Liver (tissue), 9 donors: ENCODE measurements around the gene QRICH1. TPM values are rescaled to one million over a fixed set of nuclear protein-coding genes. Genes with fewer than 3 reads are reported as not detected.

ENCODE experiments used
- DNase-seq: peaks from one replicate; pipeline ENCODE4 v3.0.0-alpha.2; 2017; ENCODE audit warnings: low spot score
- H3K27ac ChIP-seq, 2 donors: one replicate each; pipeline ENCODE4 v1.7.0; 2013; ENCODE audit warnings: inconsistent platforms in 2 of 2, low read length in 2 of 2, control low read depth in 1 of 2, low read depth in 1 of 2, mild to moderate bottlenecking in 1 of 2
- H3K27me3 ChIP-seq, 4 donors: one replicate each; pipeline versions ENCODE4 v1.6.1 to v1.7.0; 2013; ENCODE audit warnings: low read length in 3 of 4, inconsistent platforms in 1 of 4, mild to moderate bottlenecking in 1 of 4, moderate library complexity in 1 of 4; ENCODE audit not compliant: control insufficient read depth in 4 of 4, insufficient read depth in 4 of 4
- H3K36me3 ChIP-seq, 4 donors: one replicate each; pipeline versions ENCODE4 v1.6.1 to v1.7.0; 2013; ENCODE audit warnings: low read length in 3 of 4, mild to moderate bottlenecking in 3 of 4, low read depth in 1 of 4, moderate library complexity in 1 of 4; ENCODE audit not compliant: control insufficient read depth in 4 of 4, insufficient read depth in 3 of 4
- H3K4me1 ChIP-seq, 4 donors: one replicate each; pipeline versions ENCODE4 v1.6.1 to v1.7.0; 2013; ENCODE audit warnings: low read length in 3 of 4, mild to moderate bottlenecking in 3 of 4, moderate library complexity in 1 of 4; ENCODE audit not compliant: control insufficient read depth in 4 of 4, insufficient read depth in 4 of 4
- H3K4me3 ChIP-seq, 3 donors: one replicate each; pipeline versions ENCODE4 v1.6.1 to v1.7.0; 2013; ENCODE audit warnings: low read length in 3 of 3, control low read depth in 1 of 3, low read depth in 1 of 3, mild to moderate bottlenecking in 1 of 3
- H3K9ac ChIP-seq, 2 donors: one replicate each; pipeline ENCODE4 v1.7.0; 2013; ENCODE audit warnings: low read length in 2 of 2, mild to moderate bottlenecking in 2 of 2, moderate library complexity in 2 of 2, control low read depth in 1 of 2, low read depth in 1 of 2
- H3K9me3 ChIP-seq, 4 donors: one replicate each; pipeline versions ENCODE4 v1.6.1 to v1.7.0; 2013; ENCODE audit warnings: low read length in 3 of 4; ENCODE audit not compliant: control insufficient read depth in 4 of 4
- FOXA2 ChIP-seq: IDR thresholded peaks from 2 replicates; pipeline ENCODE4 v1.6.1; 2016; ENCODE audit warnings: antibody characterized with exemption
- GABPA ChIP-seq, 2 donors: IDR thresholded peaks in 1 of 2; conservative IDR thresholded peaks in 1 of 2; 2 replicates each; pipeline ENCODE4 v1.6.1; 2016; ENCODE audit warnings: antibody characterized with exemption in 2 of 2, mild to moderate bottlenecking in 1 of 2, moderate library complexity in 1 of 2
- HNF4A ChIP-seq, 2 donors: conservative IDR thresholded peaks; 2 replicates each; pipeline ENCODE4 v1.6.1; 2016; ENCODE audit warnings: antibody characterized with exemption in 2 of 2, mild to moderate bottlenecking in 2 of 2
- HNF4G ChIP-seq: IDR thresholded peaks from 2 replicates; pipeline ENCODE4 v1.6.1; 2016; ENCODE audit warnings: antibody characterized with exemption
- JUND ChIP-seq, 2 donors: IDR thresholded peaks; 2 replicates each; pipeline ENCODE4 v1.6.1; 2016; ENCODE audit warnings: antibody characterized with exemption in 2 of 2
- RAD21 ChIP-seq, 2 donors: IDR thresholded peaks; 2 replicates each; pipeline ENCODE4 v1.6.1; 2016; ENCODE audit warnings: antibody characterized with exemption in 2 of 2, mild to moderate bottlenecking in 2 of 2
- RXRA ChIP-seq, 2 donors: IDR thresholded peaks; 2 replicates each; pipeline ENCODE4 v1.6.1; 2017 to 2018; ENCODE audit warnings: antibody characterized with exemption in 2 of 2, mild to moderate bottlenecking in 1 of 2
- TAF1 ChIP-seq: conservative IDR thresholded peaks from 2 replicates; pipeline ENCODE4 v1.6.1; 2016; ENCODE audit warnings: antibody characterized with exemption, mild to moderate bottlenecking
- WGBS: extraction: QIAGEN DNeasy Blood & Tissue Kit; methylation state at CpG from one replicate; pipeline ENCODE4 v1.1.7; 2013; 5-methylcytosine and 5-hydroxymethylcytosine counted together
- polyA plus RNA-seq, 2 donors: library from polyadenylated mRNA; stranded (reverse) in 1 of 2; unstranded in 1 of 2; fragments of 200-250 nt in 1 of 2; fragments of >200 nt in 1 of 2; fragmentation: Nextera tagmentation in 1 of 2; extraction: Ambion mirVana in 1 of 2; gene quantifications; one replicate each; pipeline versions ENCODE4 v1.2.1 to v1.2.3, GENCODE V29; 2013 to 2015
- total RNA-seq, 2 donors: library from RNA; depleted of rRNA; stranded (reverse); fragments of >200 nt; gene quantifications; one replicate each; pipeline ENCODE4 v1.2.3, GENCODE V29; 2014
- TF ChIP-seq, protein P1 (sequence below): fragments of 150-350 bp; IDR thresholded peaks from 2 replicates; pipeline ENCODE4 v1.5.1; 2017; ENCODE audit warnings: improper control_type of control experiment, low read depth, low read length; ENCODE audit not compliant: missing input control
- TF ChIP-seq, protein P2 (sequence below): IDR thresholded peaks from 2 replicates; pipeline ENCODE4 v1.6.1; 2016; ENCODE audit warnings: antibody characterized with exemption, mild to moderate bottlenecking
- TF ChIP-seq, protein P3 (sequence below): IDR thresholded peaks from 2 replicates; pipeline ENCODE4 v1.6.1; 2016; ENCODE audit warnings: antibody characterized with exemption
- TF ChIP-seq, protein P4 (sequence below): IDR thresholded peaks from 2 replicates; pipeline ENCODE4 v1.6.1; 2016; ENCODE audit warnings: antibody characterized with exemption
- TF ChIP-seq, protein P5 (sequence below): IDR thresholded peaks from 2 replicates; pipeline ENCODE4 v1.6.1; 2016; ENCODE audit warnings: antibody characterized with exemption
- donor health status: healthy.
- donor health status: healthy.
- donor health status: healthy.
- donor health status: healthy.
- donor health status: healthy.

Gene QRICH1
- total and polyA plus RNA-seq, 4 donors: 17.3 to 35.1 (median 25.7) TPM

DNA sequence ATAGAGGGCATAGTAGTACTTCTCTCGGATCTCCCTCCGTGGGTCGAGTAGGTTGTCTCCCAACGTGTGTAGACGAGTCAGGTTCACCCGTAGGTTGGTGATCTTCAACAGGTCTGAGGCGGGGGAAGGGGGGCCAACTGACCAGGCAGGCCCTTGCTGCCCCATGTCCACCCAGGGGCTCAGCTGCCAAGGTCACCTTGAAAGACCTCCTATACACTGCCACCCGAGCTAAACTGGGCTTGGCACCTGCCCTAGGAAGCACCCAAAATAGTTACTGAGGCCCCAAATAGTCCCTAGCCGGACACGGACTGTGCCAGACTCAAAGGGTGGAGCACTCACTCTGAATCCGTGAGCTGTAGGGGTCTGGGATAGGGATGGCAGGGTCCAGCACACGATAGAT, 37.2 kb upstream of the QRICH1 start:
- no peak for DNase-seq
- TF ChIP-seq TAF1: no peak
- no peak for TF ChIP-seq HNF4A (conservative IDR thresholded peaks at IDR 0.05)
- no peak for TF ChIP-seq JUND (IDR thresholded peaks at IDR 0.05)
- no peak for TF ChIP-seq HNF4G
- no peak for TF ChIP-seq FOXA2
- TF ChIP-seq, protein P1, sequence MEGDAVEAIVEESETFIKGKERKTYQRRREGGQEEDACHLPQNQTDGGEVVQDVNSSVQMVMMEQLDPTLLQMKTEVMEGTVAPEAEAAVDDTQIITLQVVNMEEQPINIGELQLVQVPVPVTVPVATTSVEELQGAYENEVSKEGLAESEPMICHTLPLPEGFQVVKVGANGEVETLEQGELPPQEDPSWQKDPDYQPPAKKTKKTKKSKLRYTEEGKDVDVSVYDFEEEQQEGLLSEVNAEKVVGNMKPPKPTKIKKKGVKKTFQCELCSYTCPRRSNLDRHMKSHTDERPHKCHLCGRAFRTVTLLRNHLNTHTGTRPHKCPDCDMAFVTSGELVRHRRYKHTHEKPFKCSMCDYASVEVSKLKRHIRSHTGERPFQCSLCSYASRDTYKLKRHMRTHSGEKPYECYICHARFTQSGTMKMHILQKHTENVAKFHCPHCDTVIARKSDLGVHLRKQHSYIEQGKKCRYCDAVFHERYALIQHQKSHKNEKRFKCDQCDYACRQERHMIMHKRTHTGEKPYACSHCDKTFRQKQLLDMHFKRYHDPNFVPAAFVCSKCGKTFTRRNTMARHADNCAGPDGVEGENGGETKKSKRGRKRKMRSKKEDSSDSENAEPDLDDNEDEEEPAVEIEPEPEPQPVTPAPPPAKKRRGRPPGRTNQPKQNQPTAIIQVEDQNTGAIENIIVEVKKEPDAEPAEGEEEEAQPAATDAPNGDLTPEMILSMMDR: no peak
- TF ChIP-seq, protein P2, sequence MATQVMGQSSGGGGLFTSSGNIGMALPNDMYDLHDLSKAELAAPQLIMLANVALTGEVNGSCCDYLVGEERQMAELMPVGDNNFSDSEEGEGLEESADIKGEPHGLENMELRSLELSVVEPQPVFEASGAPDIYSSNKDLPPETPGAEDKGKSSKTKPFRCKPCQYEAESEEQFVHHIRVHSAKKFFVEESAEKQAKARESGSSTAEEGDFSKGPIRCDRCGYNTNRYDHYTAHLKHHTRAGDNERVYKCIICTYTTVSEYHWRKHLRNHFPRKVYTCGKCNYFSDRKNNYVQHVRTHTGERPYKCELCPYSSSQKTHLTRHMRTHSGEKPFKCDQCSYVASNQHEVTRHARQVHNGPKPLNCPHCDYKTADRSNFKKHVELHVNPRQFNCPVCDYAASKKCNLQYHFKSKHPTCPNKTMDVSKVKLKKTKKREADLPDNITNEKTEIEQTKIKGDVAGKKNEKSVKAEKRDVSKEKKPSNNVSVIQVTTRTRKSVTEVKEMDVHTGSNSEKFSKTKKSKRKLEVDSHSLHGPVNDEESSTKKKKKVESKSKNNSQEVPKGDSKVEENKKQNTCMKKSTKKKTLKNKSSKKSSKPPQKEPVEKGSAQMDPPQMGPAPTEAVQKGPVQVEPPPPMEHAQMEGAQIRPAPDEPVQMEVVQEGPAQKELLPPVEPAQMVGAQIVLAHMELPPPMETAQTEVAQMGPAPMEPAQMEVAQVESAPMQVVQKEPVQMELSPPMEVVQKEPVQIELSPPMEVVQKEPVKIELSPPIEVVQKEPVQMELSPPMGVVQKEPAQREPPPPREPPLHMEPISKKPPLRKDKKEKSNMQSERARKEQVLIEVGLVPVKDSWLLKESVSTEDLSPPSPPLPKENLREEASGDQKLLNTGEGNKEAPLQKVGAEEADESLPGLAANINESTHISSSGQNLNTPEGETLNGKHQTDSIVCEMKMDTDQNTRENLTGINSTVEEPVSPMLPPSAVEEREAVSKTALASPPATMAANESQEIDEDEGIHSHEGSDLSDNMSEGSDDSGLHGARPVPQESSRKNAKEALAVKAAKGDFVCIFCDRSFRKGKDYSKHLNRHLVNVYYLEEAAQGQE: no peak
- TF ChIP-seq, protein P3, sequence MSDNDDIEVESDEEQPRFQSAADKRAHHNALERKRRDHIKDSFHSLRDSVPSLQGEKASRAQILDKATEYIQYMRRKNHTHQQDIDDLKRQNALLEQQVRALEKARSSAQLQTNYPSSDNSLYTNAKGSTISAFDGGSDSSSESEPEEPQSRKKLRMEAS: no peak
- H3K27ac ChIP-seq: no peak overlapping the region
- WGBS: 90% methylated on average over 12 of the region's 12 CpGs
- peaks cover 0 to 10% (median 0%) of the 10 kb centered on the region in 4 donors for H3K36me3 ChIP-seq
- peaks cover 2 to 57% (median 49%) of the 10 kb centered on the region in 4 donors for H3K4me1 ChIP-seq
- no peaks in the 10 kb centered on the region for H3K9me3 ChIP-seq
- H3K4me3 ChIP-seq: no peak overlapping the region
- no peaks in the 10 kb centered on the region for H3K27me3 ChIP-seq
- no peak overlapping the region for H3K9ac ChIP-seq

DNA sequence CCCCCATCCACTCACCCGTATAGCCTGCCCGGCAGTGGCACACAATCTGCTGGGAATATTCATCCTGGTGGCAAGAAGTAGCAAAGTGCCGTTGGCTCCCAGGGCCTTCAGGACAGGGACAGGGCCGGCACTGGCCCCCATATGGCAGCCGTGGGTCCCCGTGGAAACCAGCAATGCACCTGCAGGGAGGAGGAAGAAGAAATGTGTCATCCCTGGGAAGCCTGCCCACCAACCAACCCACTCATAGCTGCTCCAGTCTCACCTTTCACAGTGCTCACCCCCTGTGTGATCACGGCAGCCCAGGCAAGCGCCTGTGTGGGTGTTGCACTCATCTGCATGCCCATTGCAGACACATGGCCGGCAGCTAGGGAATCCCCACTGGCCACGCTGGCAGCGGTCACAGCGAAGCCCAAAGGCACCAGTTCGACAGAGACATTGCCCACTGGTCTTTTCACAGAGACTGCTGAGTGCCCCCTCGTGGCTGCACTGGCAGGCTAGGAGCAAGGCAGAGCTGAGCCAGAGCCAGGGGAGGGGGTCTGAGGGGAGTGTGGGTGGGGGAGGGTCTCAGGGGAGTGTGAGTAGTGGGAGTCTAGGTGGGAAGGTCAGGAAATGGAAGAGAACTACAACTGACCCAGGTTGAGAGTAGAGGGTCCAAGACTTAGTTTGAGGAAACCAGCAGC, 31.3 kb upstream of the QRICH1 start:
- peaks cover 0 to 46% (median 20%) of the 10 kb centered on the region in 4 donors for H3K36me3 ChIP-seq
- no peaks in the 10 kb centered on the region for H3K9me3 ChIP-seq
- TF ChIP-seq, protein P4, sequence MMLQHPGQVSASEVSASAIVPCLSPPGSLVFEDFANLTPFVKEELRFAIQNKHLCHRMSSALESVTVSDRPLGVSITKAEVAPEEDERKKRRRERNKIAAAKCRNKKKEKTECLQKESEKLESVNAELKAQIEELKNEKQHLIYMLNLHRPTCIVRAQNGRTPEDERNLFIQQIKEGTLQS: no peak
- no peak for TF ChIP-seq FOXA2
- WGBS: 88% methylated on average over 14 of the region's 14 CpGs
- DNase-seq: no peak
- H3K27ac ChIP-seq: no peak overlapping the region
- no peak overlapping the region for H3K4me3 ChIP-seq
- H3K27me3 ChIP-seq: no peaks in the 10 kb centered on the region
- peaks cover 0 to 7% (median 2%) of the 10 kb centered on the region in 4 donors for H3K4me1 ChIP-seq
- no peak overlapping the region for H3K9ac ChIP-seq

DNA sequence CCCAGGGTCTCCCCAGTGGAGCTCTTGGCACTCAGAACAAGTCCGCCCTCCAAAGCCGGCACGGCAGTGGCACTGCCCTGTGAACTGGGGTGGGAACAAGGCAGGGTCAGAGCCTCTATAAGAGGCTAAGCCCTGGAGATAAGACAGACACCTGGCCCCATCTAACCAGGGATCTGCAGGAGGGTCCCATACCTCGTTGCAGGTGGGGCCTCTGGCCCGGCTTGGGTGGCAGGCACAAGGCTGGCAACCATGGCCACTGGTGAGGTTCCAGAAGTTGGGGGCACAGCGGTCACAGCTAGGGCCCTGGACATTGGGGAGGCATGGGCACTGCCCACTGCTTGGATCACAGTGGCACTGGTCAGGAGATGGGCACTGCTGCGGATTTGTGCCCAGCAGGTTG, 30.3 kb upstream of the QRICH1 start:
- H3K27me3 ChIP-seq: no peaks in the 10 kb centered on the region
- peaks cover 4 to 13% (median 10%) of the 10 kb centered on the region in 4 donors for H3K4me1 ChIP-seq
- H3K9ac ChIP-seq: no peak overlapping the region
- WGBS: 91% methylated on average over 7 of the region's 7 CpGs
- H3K36me3 ChIP-seq: peaks cover 0 to 46% (median 20%) of the 10 kb centered on the region in 4 donors
- TF ChIP-seq, protein P4: no peak
- no peak for TF ChIP-seq TAF1
- no peak for TF ChIP-seq HNF4G
- TF ChIP-seq JUND (IDR thresholded peaks at IDR 0.05): no peak
- TF ChIP-seq GABPA (IDR thresholded peaks at IDR 0.05 in 1 of 2, conservative IDR thresholded peaks at IDR 0.05 in 1 of 2): no peak
- TF ChIP-seq HNF4A (conservative IDR thresholded peaks at IDR 0.05): no peak
- no peak for TF ChIP-seq RXRA (IDR thresholded peaks at IDR 0.05)
- no peak for TF ChIP-seq RAD21 (IDR thresholded peaks at IDR 0.05)
- TF ChIP-seq, protein P5, sequence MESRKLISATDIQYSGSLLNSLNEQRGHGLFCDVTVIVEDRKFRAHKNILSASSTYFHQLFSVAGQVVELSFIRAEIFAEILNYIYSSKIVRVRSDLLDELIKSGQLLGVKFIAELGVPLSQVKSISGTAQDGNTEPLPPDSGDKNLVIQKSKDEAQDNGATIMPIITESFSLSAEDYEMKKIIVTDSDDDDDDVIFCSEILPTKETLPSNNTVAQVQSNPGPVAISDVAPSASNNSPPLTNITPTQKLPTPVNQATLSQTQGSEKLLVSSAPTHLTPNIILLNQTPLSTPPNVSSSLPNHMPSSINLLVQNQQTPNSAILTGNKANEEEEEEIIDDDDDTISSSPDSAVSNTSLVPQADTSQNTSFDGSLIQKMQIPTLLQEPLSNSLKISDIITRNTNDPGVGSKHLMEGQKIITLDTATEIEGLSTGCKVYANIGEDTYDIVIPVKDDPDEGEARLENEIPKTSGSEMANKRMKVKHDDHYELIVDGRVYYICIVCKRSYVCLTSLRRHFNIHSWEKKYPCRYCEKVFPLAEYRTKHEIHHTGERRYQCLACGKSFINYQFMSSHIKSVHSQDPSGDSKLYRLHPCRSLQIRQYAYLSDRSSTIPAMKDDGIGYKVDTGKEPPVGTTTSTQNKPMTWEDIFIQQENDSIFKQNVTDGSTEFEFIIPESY: no peak
- H3K9me3 ChIP-seq: no peaks in the 10 kb centered on the region
- H3K27ac ChIP-seq: no peak overlapping the region
- H3K4me3 ChIP-seq: no peak overlapping the region
- no peak for DNase-seq
